ENCODE results near the gene LRRIQ4. TPM values are rescaled to one million over a fixed set of nuclear protein-coding genes. Genes with fewer than 3 reads are reported as not detected.

LRRIQ4 gene
- total RNA-seq, 1 donor from 2014 or later = not detected

DNA sequence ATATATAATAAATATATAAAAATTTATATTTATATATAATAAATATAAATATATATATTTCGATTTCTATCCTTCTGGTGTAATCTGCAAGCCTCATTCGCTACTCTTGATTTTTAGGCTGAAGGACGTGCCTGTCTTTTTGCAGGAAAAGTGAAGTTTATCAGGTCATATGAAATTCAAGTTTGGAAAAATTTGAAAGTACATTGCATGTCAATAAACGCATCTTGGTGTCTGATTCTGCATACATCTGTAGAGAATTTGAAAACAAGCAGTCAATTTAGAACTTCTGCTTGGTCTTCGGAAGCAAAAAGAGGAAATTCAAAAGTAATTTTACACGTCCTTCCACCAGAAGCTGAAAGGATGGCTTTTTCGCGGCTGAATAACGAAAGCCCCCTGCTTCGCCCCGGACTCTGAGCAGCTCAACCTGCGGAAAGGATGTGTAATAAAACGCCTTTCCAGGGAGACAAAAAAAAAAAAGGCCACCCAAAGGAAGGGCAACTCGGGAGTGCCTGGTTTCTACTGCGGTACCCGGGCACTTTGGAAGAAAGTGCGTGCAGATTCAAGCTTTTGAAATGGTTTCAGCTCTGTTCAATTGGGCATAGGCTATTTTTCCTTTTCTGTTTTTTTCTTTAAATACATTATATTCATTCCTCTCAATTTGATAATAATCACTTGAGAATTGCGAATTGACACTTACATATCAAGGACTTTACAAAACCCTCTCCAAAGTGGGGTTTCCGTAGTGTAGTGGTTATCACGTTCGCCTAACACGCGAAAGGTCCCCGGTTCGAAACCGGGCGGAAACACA, 41.0 kb upstream of the LRRIQ4 start:
- TF ChIP-seq, protein P1, sequence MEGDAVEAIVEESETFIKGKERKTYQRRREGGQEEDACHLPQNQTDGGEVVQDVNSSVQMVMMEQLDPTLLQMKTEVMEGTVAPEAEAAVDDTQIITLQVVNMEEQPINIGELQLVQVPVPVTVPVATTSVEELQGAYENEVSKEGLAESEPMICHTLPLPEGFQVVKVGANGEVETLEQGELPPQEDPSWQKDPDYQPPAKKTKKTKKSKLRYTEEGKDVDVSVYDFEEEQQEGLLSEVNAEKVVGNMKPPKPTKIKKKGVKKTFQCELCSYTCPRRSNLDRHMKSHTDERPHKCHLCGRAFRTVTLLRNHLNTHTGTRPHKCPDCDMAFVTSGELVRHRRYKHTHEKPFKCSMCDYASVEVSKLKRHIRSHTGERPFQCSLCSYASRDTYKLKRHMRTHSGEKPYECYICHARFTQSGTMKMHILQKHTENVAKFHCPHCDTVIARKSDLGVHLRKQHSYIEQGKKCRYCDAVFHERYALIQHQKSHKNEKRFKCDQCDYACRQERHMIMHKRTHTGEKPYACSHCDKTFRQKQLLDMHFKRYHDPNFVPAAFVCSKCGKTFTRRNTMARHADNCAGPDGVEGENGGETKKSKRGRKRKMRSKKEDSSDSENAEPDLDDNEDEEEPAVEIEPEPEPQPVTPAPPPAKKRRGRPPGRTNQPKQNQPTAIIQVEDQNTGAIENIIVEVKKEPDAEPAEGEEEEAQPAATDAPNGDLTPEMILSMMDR (IDR thresholded peaks at IDR 0.05; ENCODE audit: borderline replicate concordance) = no peak
- DNase-seq = peak; percentile 38
- Histone ChIP-seq H3K36me3 (peaks cover 27% of the 10 kb centered on the region), H3K4me3 (peak overlapping the region; percentile 100), H3K27me3 (ENCODE audit: low read depth) (no peaks in the 10 kb centered on the region), H3K27ac (replicated peaks) (peak overlapping the region; percentile 99), H3K4me1 (peaks cover 46% of the 10 kb centered on the region), H3K9me3 (replicated peaks) (peaks cover 3% of the 10 kb centered on the region)
- intact Hi-C loops (cut with micrococcal nuclease) = no loop called here

GRCh38 chr3:169772305-169772896, 40.3 kb upstream of the LRRIQ4 start:
- no peaks in the 10 kb centered on the region for H3K27me3 ChIP-seq (ENCODE audit: low read depth)
- H3K4me3 ChIP-seq = peak overlapping the region; percentile 100
- TF ChIP-seq, protein P1 (IDR thresholded peaks at IDR 0.05; ENCODE audit: borderline replicate concordance) = no peak
- peaks cover 3% of the 10 kb centered on the region for H3K9me3 ChIP-seq (replicated peaks)
- intact Hi-C loops (cut with micrococcal nuclease) = no loop called here
- DNase-seq = peak; percentile 72
- peaks cover 33% of the 10 kb centered on the region for H3K36me3 ChIP-seq
- H3K4me1 ChIP-seq = peaks cover 47% of the 10 kb centered on the region
- H3K27ac ChIP-seq (replicated peaks) = peak overlapping the region; percentile 99

DNA sequence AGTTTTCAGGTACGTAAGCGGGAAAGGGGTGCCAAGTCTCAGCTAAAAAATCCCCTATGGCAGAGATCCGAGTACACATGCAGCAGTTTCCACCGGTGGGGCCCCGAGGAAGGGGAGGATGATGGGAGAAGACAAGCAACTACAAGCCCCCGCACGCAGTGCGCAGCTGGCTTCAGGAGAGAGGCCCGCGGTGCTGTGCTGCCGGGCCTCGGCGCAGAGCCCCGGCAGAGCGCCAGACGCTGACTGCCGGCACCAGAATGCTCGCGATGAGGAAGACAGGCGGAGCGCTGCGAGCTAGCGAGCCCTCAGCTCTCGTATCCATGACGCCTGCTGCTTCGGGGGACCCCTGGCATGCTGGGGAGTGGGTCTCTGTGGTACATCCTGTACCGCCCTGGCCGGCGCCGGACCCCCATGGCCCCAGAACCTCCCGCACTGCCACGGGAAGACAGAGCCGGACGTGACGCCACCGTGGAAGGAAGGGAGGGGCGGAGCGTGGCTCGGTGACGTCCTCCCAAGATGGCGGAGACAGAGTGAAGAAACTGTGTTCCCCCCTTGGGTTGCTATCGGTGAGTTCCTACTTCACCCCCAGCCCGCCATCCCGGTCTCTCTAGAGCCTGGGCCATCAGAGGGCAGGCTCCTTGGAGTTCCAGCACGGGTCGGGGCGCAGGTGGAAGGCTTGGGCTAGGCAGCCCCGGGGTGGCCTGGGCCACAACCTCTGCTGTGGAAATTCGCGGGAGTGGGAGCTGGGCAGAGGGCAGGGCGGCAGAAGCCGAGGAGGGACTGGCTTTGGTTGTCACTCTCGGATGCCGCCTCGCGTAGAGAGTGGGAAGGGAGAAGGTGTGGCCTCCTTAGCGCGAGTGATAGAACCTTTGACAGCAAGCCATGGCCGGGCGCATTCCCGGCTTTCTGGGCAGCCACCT, 39.5 kb upstream of the LRRIQ4 start, which contains the start of gene MYNN:
Gene MYNN, plus strand, starts transcription at position 500 of the 920 bp plus-strand sequence. CDS start 900 bp downstream, outside the sequence.
- Histone ChIP-seq H3K27ac (replicated peaks) (peak within 1 kb of the TSS; percentile 99), H3K4me3 (peak within 1 kb of the TSS; percentile 100), H3K9me3 (replicated peaks) (peaks cover 3% of the 10 kb centered on the region), H3K36me3 (peaks cover 40% of the 10 kb centered on the region), H3K4me1 (peaks cover 47% of the 10 kb centered on the region), H3K27me3 (ENCODE audit: low read depth) (no peaks in the 10 kb centered on the region)
- intact Hi-C loops (cut with micrococcal nuclease) = no loop called here
- TF ChIP-seq, protein P1 (IDR thresholded peaks at IDR 0.05; ENCODE audit: borderline replicate concordance) = no peak
- DNase-seq = peak; percentile 92

- no peaks in the 10 kb centered on the region for H3K9me3 ChIP-seq (replicated peaks)
- no peaks in the 10 kb centered on the region for H3K27me3 ChIP-seq (ENCODE audit: low read depth)
- no peak overlapping the region for H3K27ac ChIP-seq (replicated peaks)
- peaks cover 50% of the 10 kb centered on the region for H3K36me3 ChIP-seq
- TF ChIP-seq, protein P1 (IDR thresholded peaks at IDR 0.05; ENCODE audit: borderline replicate concordance) = no peak
- H3K4me1 ChIP-seq = peaks cover 47% of the 10 kb centered on the region
- no peak for DNase-seq
- intact Hi-C loops (cut with micrococcal nuclease) = no loop called here
- H3K4me3 ChIP-seq = peak overlapping the region; percentile 100
These were observed 38.5 kb upstream of the LRRIQ4 start for GRCh38 chr3:169774186-169774585.

DNA sequence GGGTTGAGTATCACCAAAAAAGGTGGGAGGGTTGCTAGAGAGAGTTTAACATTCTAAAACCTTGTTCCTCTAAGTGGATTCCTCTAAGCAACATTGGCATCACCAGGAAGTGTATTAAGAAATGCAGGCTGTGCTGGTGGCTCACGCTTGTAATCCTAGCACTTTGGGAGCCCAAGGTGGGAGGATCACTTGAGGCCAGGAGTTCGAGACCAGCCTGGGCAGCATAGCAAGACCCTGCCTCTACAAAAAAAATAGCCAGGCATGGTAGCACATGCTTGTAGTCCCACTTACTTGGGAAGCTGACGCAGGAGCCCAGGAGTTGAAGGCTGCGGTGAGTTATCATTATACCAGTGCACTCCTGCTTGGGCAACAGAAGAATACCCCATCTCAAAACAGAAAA, 34.8 kb upstream of the LRRIQ4 start:
- Histone ChIP-seq H3K36me3 (peaks cover 87% of the 10 kb centered on the region), H3K9me3 (replicated peaks) (no peaks in the 10 kb centered on the region)

More for the DNA sequence above, 34.8 kb upstream of the LRRIQ4 start:
- Histone ChIP-seq H3K4me3 (no peak overlapping the region), H3K4me1 (peaks cover 65% of the 10 kb centered on the region), H3K27ac (replicated peaks) (no peak overlapping the region), H3K27me3 (ENCODE audit: low read depth) (no peaks in the 10 kb centered on the region)
- intact Hi-C loops (cut with micrococcal nuclease) = no loop called here
- DNase-seq = no peak
- TF ChIP-seq, protein P1 (IDR thresholded peaks at IDR 0.05; ENCODE audit: borderline replicate concordance) = no peak
